Mucosa of descending colon (tissue), 3 donors: Measurements from ENCODE around the gene FZD1. TPM values are rescaled to one million over a fixed set of nuclear protein-coding genes. Genes with fewer than 3 reads are reported as not detected.

Source experiments
- ATAC-seq: fragments of 200-7000 bp; cut with Tn5 transposase; one replicate; pipeline ENCODE4 v1.9.1; 2020; ENCODE audit warnings: mild to moderate bottlenecking, moderate library complexity
- DNase-seq, 3 donors: peaks; one replicate each; pipeline ENCODE4 v3.0.0-alpha.2; 2020
- H3K36me3 ChIP-seq: fragments of 200-600 bp; one replicate; pipeline ENCODE4 v1.8.0; 2021; ENCODE audit warnings: low read depth, mild to moderate bottlenecking
- H3K4me1 ChIP-seq: fragments of 200-600 bp; one replicate; pipeline ENCODE4 v1.8.0; 2021; ENCODE audit warnings: low read depth, mild to moderate bottlenecking
- H3K4me3 ChIP-seq: fragments of 200-600 bp; one replicate; pipeline ENCODE4 v1.8.0; 2021; ENCODE audit warnings: mild to moderate bottlenecking
- H3K9me3 ChIP-seq: fragments of 200-600 bp; one replicate; pipeline ENCODE4 v1.8.0; 2021; ENCODE audit warnings: mild to moderate bottlenecking
- intact Hi-C, 2 donors: fragments of 100-400 bp; cut with DNase I in 1 of 2; cut with micrococcal nuclease in 1 of 2; formaldehyde crosslinking; loops; one replicate each; pipeline versions ENCODE4 v1.11.0 to v1.11.1; 2022; cut with DNase I, micrococcal nuclease
- total RNA-seq, 3 donors: library from RNA; stranded (reverse); fragmentation: NEBNext Ultra II Directional in 2 of 3; extraction: Animal tissue kit (Norgen Biotek cat#: 25700) in 2 of 3; gene quantifications; one replicate each; pipeline versions ENCODE4 v1.2.1 to v1.2.4, GENCODE V29; 2021 to 2023
- TF ChIP-seq, protein P1 (sequence below): fragments of 200-600 bp; IDR thresholded peaks from one replicate; pipeline ENCODE4 v1.8.0; 2022; ENCODE audit warnings: antibody characterized with exemption, mild to moderate bottlenecking
- donor health status: DM: no; HTN: no; CAD: no; lungs with moderate emphysema.
- donor health status: DM: no; HTN: no; CAD: no.
- donor health status: DM: no; HTN: yes; CAD: no.

The FZD1 gene
- total RNA-seq, 3 donors from 2014 or later, result 7.3 to 15.3 (median 8.4) TPM

DNA sequence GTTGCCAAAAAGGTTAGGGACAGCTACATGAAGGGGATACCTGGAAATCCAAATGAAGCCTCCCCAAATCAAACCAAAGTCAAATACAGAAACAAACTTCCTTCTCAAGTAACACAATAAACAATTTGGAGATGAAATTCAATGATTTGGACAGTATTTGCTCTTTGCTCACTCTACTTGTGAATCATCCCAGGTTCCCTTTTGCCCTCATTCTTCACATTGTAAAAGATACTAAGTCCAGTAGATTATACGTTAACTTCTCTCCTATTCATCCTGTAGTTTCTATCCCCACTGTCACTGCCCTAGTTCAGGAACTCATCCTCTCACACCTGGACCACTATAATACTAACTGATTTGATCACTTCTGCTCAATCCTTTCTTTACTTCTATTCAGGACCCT lies 28.3 kb downstream of the FZD1 start:
- intact Hi-C loops, result no loop called here
- TF ChIP-seq, protein P1, sequence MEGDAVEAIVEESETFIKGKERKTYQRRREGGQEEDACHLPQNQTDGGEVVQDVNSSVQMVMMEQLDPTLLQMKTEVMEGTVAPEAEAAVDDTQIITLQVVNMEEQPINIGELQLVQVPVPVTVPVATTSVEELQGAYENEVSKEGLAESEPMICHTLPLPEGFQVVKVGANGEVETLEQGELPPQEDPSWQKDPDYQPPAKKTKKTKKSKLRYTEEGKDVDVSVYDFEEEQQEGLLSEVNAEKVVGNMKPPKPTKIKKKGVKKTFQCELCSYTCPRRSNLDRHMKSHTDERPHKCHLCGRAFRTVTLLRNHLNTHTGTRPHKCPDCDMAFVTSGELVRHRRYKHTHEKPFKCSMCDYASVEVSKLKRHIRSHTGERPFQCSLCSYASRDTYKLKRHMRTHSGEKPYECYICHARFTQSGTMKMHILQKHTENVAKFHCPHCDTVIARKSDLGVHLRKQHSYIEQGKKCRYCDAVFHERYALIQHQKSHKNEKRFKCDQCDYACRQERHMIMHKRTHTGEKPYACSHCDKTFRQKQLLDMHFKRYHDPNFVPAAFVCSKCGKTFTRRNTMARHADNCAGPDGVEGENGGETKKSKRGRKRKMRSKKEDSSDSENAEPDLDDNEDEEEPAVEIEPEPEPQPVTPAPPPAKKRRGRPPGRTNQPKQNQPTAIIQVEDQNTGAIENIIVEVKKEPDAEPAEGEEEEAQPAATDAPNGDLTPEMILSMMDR, result no peak
- no peak for DNase-seq

GRCh38 chr7:91293136-91293535 lies 28.9 kb downstream of the FZD1 start:
- TF ChIP-seq, protein P1, result no peak
- H3K36me3 ChIP-seq, result no peaks in the 10 kb centered on the region
- ATAC-seq (no peak), DNase-seq (no peak)
- no peaks in the 10 kb centered on the region for H3K4me1 ChIP-seq
- intact Hi-C loops, result no loop called here
- H3K9me3 ChIP-seq, result no peaks in the 10 kb centered on the region
- H3K4me3 ChIP-seq, result no peak overlapping the region

More for the DNA sequence above, 28.3 kb downstream of the FZD1 start:
- Histone ChIP-seq H3K36me3 (no peaks in the 10 kb centered on the region), H3K4me1 (no peaks in the 10 kb centered on the region), H3K4me3 (no peak overlapping the region), H3K9me3 (no peaks in the 10 kb centered on the region)
- no peak for ATAC-seq

DNA sequence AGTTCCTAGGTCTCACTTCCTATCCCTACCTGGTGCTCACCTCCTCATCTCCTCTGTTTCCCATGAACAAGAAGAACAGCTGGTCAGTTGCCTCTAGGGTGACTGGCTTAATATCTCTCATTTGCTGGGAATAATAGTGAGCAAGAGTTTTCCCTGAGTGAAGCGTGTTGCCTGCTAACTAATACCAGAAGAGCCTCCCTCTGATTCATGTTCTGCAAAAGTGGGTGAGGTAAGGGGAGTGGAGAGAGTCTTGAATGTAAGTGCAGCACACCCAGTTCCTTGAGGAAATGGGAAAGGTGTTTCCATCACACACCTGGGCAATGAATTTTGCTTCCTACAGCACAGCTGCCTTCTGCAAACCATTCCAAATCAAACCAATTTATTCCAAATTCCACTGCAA lies 29.6 kb downstream of the FZD1 start:
- Histone ChIP-seq H3K9me3 (no peaks in the 10 kb centered on the region), H3K4me3 (no peak overlapping the region), H3K4me1 (no peaks in the 10 kb centered on the region), H3K36me3 (no peaks in the 10 kb centered on the region)
- intact Hi-C loops, result no loop called here
- TF ChIP-seq, protein P1, result no peak
- ATAC-seq, result no peak
- no peak for DNase-seq

DNA sequence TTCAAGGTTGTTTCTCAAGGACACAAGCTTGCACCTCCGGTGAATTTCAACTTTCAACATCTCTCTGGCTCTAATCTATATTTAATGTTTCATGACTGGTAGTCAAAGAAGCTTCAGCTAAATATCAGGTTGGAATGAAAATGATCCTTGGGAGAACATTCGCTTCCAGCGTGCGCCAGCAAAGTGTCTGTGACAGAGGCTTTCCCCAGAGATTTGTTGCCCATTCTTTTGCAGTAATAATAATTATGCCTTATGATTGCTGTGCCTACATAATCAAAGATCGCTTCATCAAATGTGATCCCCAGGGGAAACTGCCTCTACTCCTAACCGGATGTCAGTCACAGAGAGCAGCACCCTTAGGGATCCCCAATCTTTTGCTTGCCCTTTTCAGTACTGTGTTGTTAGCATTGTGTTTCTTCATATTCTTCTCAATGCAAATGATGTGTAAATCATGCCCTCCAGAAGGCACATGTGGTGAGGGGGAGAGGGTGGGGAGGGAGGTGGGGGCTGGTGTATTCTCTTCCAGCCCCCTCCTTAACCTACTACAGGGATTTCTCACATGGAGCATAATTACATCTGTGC lies 30.5 kb downstream of the FZD1 start:
- intact Hi-C loops, result no loop called here
- TF ChIP-seq, protein P1, result no peak
- no peak for DNase-seq
- Histone ChIP-seq H3K4me3 (no peak overlapping the region), H3K9me3 (no peaks in the 10 kb centered on the region), H3K4me1 (no peaks in the 10 kb centered on the region), H3K36me3 (no peaks in the 10 kb centered on the region)
- no peak for ATAC-seq

DNA sequence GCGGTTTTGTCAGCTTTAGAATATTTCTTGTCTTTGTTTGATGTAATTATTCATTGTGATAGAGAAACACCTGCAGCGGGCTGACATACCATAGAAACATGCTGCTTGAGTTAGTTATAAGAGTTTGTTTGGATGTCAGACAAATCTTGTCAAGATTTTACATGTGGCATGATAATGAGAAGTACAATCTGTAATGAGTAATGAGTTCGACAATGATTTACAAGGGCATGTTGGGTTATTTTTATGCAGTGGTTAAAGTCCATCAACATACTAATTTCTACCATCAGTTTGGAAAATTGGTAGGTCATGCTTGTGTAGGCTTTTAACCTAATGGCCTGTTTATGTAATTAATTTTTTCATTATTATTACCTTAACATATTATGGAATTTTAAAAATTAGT lies 31.3 kb downstream of the FZD1 start:
- no peak overlapping the region for H3K4me3 ChIP-seq
- intact Hi-C loops, result no loop called here
- no peaks in the 10 kb centered on the region for H3K4me1 ChIP-seq
- H3K9me3 ChIP-seq, result no peaks in the 10 kb centered on the region
- H3K36me3 ChIP-seq, result no peaks in the 10 kb centered on the region
- TF ChIP-seq, protein P1, result no peak
- ATAC-seq, result no peak
- DNase-seq, result no peak

- ATAC-seq, result no peak
- Histone ChIP-seq H3K4me3 (no peak overlapping the region), H3K36me3 (no peaks in the 10 kb centered on the region), H3K9me3 (no peaks in the 10 kb centered on the region), H3K4me1 (no peaks in the 10 kb centered on the region)
- DNase-seq, result no peak
- TF ChIP-seq, protein P1, result no peak
- intact Hi-C loops, result no loop called here
Measured at GRCh38 chr7:91297939-91298338, 33.7 kb downstream of the FZD1 start.
